Chondrocyte (in vitro differentiated cells): ENCODE data around the gene LRRK1. TPM values are rescaled to one million over a fixed set of nuclear protein-coding genes. Genes with fewer than 3 reads are reported as not detected.
A peak's percentile ranks its signal among the peaks of the same experiment; 100 is the strongest.

Source experiments
- DNase-seq: peaks from one replicate; pipeline ENCODE4 v3.0.0; 2021; ENCODE audit warnings: mixed read lengths, low spot score
- H3K27ac Mint-ChIP-seq: one replicate; pipeline ENCODE4 v1.8.0; 2021; ENCODE audit warnings: mild to moderate bottlenecking, moderate library complexity, mixed read lengths; ENCODE audit not compliant: unreplicated experiment
- H3K27me3 Mint-ChIP-seq: 2 replicates; pipeline ENCODE4 v1.8.0; 2021; ENCODE audit warnings: low read depth, mixed read lengths
- H3K36me3 Mint-ChIP-seq: 2 replicates; pipeline ENCODE4 v1.8.0; 2021; ENCODE audit warnings: low read depth, mixed read lengths
- H3K4me1 Mint-ChIP-seq: 2 replicates; pipeline ENCODE4 v1.8.0; 2021; ENCODE audit warnings: low read depth, mild to moderate bottlenecking, mixed read lengths
- H3K4me3 Mint-ChIP-seq: one replicate; pipeline ENCODE4 v1.8.0; 2021; ENCODE audit warnings: mild to moderate bottlenecking, moderate library complexity, mixed read lengths; ENCODE audit not compliant: unreplicated experiment
- H3K9me3 Mint-ChIP-seq: 2 replicates; pipeline ENCODE4 v1.8.0; 2021; ENCODE audit warnings: low read depth, mixed read lengths
- CTCF ChIP-seq: fragments of 200-600 bp; sonication (generic); IDR thresholded peaks from 2 replicates; pipeline ENCODE4 v1.5.0; 2021; ENCODE audit warnings: antibody characterized with exemption, mild to moderate bottlenecking, moderate library complexity
- total RNA-seq: library from RNA; stranded (reverse); gene quantifications from 3 replicates; pipeline ENCODE4 v1.2.1, GENCODE V29; 2021

The LRRK1 gene
- total RNA-seq, 1 donor from 2014 or later = 10.1 TPM

- no peak for DNase-seq
- H3K9me3 Mint-ChIP-seq = no peaks in the 10 kb centered on the region
- TF ChIP-seq CTCF = no peak
- H3K27ac Mint-ChIP-seq = no peak overlapping the region
- H3K4me3 Mint-ChIP-seq = no peak overlapping the region
- H3K36me3 Mint-ChIP-seq = peaks cover 10% of the 10 kb centered on the region
- H3K4me1 Mint-ChIP-seq = peaks cover 3% of the 10 kb centered on the region
- H3K27me3 Mint-ChIP-seq = no peaks in the 10 kb centered on the region
These were observed 106.9 kb downstream of the LRRK1 start for GRCh38 chr15:101025896-101026631.

- no peak overlapping the region for H3K4me3 Mint-ChIP-seq
These were observed 107.6 kb downstream of the LRRK1 start for GRCh38 chr15:101026656-101027272.

GRCh38 chr15:101027273-101027901 is 108.2 kb downstream of the LRRK1 start:
- no peak for TF ChIP-seq CTCF
- H3K27ac Mint-ChIP-seq = no peak overlapping the region
- no peaks in the 10 kb centered on the region for H3K27me3 Mint-ChIP-seq
- peaks cover 9% of the 10 kb centered on the region for H3K36me3 Mint-ChIP-seq
- peak; percentile 89 for DNase-seq
- H3K4me1 Mint-ChIP-seq = peaks cover 3% of the 10 kb centered on the region
- no peak overlapping the region for H3K4me3 Mint-ChIP-seq
- H3K9me3 Mint-ChIP-seq = no peaks in the 10 kb centered on the region

More at GRCh38 chr15:101026656-101027272, 107.6 kb downstream of the LRRK1 start:
- TF ChIP-seq CTCF = no peak
- peaks cover 3% of the 10 kb centered on the region for H3K4me1 Mint-ChIP-seq
- no peak overlapping the region for H3K27ac Mint-ChIP-seq
- no peaks in the 10 kb centered on the region for H3K9me3 Mint-ChIP-seq
- H3K27me3 Mint-ChIP-seq = no peaks in the 10 kb centered on the region
- peaks cover 9% of the 10 kb centered on the region for H3K36me3 Mint-ChIP-seq
- DNase-seq = no peak

- peak; percentile 27 for DNase-seq
- no peaks in the 10 kb centered on the region for H3K27me3 Mint-ChIP-seq
- no peak overlapping the region for H3K27ac Mint-ChIP-seq
- H3K9me3 Mint-ChIP-seq = no peaks in the 10 kb centered on the region
- TF ChIP-seq CTCF = no peak
- H3K4me3 Mint-ChIP-seq = no peak overlapping the region
- H3K36me3 Mint-ChIP-seq = peaks cover 9% of the 10 kb centered on the region
- H3K4me1 Mint-ChIP-seq = peaks cover 3% of the 10 kb centered on the region
These were observed 108.8 kb downstream of the LRRK1 start for GRCh38 chr15:101027920-101028319.

GRCh38 chr15:101028321-101028720 is 109.2 kb downstream of the LRRK1 start:
- Mint-ChIP-seq H3K36me3 (peaks cover 9% of the 10 kb centered on the region), H3K27ac (no peak overlapping the region), H3K27me3 (no peaks in the 10 kb centered on the region), H3K4me1 (peaks cover 3% of the 10 kb centered on the region), H3K9me3 (no peaks in the 10 kb centered on the region), H3K4me3 (no peak overlapping the region)
- peak; percentile 10 for DNase-seq
- TF ChIP-seq CTCF = no peak
